Stomach smooth muscle (tissue), 2 donors: ENCODE measurements around the gene NUBP2.
A peak's percentile ranks its signal among the peaks of the same experiment; 100 is the strongest.

ENCODE experiments used
- H3K27ac ChIP-seq: one replicate; pipeline ENCODE4 v1.7.0; 2013; ENCODE audit warnings: mild to moderate bottlenecking, low read length, inconsistent platforms
- H3K27me3 ChIP-seq, 2 donors: one replicate each; pipeline ENCODE4 v1.7.0; 2013; ENCODE audit warnings: low read length in 2 of 2; ENCODE audit not compliant: insufficient read depth in 2 of 2, control insufficient read depth in 1 of 2
- H3K36me3 ChIP-seq, 2 donors: one replicate each; pipeline ENCODE4 v1.7.0; 2013; ENCODE audit warnings: low read length in 2 of 2; ENCODE audit not compliant: control insufficient read depth in 2 of 2, insufficient read depth in 2 of 2
- H3K4me1 ChIP-seq: one replicate; pipeline ENCODE4 v1.7.0; 2013; ENCODE audit warnings: low read length; ENCODE audit not compliant: control insufficient read depth, insufficient read depth
- H3K4me3 ChIP-seq, 2 donors: one replicate each; pipeline ENCODE4 v1.7.0; 2013; ENCODE audit warnings: low read length in 2 of 2
- H3K9ac ChIP-seq, 2 donors: one replicate each; pipeline ENCODE4 v1.7.0; 2013; ENCODE audit warnings: low read length in 2 of 2, mild to moderate bottlenecking in 1 of 2
- H3K9me3 ChIP-seq, 2 donors: one replicate each; pipeline ENCODE4 v1.7.0; 2013; ENCODE audit warnings: low read length in 2 of 2; ENCODE audit not compliant: control insufficient read depth in 2 of 2
- donor health status: healthy.
- donor health status: Pancreatic carcinoma.

Gene NUBP2

GRCh38 chr16:1773703-1774447, 8.9 kb upstream of the NUBP2 start:
- H3K9me3 ChIP-seq = no peaks in the 10 kb centered on the region
- peak overlapping the region; percentile 63 to 90 for H3K4me3 ChIP-seq
- H3K27ac ChIP-seq = peak overlapping the region; percentile 67
- peaks cover 45% of the 10 kb centered on the region for H3K4me1 ChIP-seq
- H3K27me3 ChIP-seq = no peaks in the 10 kb centered on the region
- peaks cover 0 to 12% of the 10 kb centered on the region in 2 donors for H3K36me3 ChIP-seq
- peak overlapping the region; percentile 74 to 78 for H3K9ac ChIP-seq

GRCh38 chr16:1774448-1774780, 8.3 kb upstream of the NUBP2 start:
- Histone ChIP-seq H3K36me3 (peaks cover 0 to 14% of the 10 kb centered on the region in 2 donors), H3K27me3 (no peaks in the 10 kb centered on the region), H3K27ac (no peak overlapping the region), H3K4me1 (peaks cover 44% of the 10 kb centered on the region), H3K9ac (peak overlapping the region in 1 of 2 donors; percentile 5), H3K4me3 (peak overlapping the region in 1 of 2 donors; percentile 90), H3K9me3 (no peaks in the 10 kb centered on the region)

GRCh38 chr16:1775006-1775845, 7.5 kb upstream of the NUBP2 start:
- no peak overlapping the region for H3K4me3 ChIP-seq
- peaks cover 0 to 16% of the 10 kb centered on the region in 2 donors for H3K36me3 ChIP-seq
- H3K27me3 ChIP-seq = no peaks in the 10 kb centered on the region

GRCh38 chr16:1775846-1776671, 6.7 kb upstream of the NUBP2 start:
- H3K9me3 ChIP-seq = no peaks in the 10 kb centered on the region
- peaks cover 37% of the 10 kb centered on the region for H3K4me1 ChIP-seq
- no peak overlapping the region for H3K27ac ChIP-seq
- H3K27me3 ChIP-seq = no peaks in the 10 kb centered on the region
- H3K9ac ChIP-seq = no peak overlapping the region
- peaks cover 0 to 19% of the 10 kb centered on the region in 2 donors for H3K36me3 ChIP-seq
- H3K4me3 ChIP-seq = no peak overlapping the region

More at GRCh38 chr16:1775006-1775845, 7.5 kb upstream of the NUBP2 start:
- no peak overlapping the region for H3K27ac ChIP-seq
- no peak overlapping the region for H3K9ac ChIP-seq
- no peaks in the 10 kb centered on the region for H3K9me3 ChIP-seq
- peaks cover 39% of the 10 kb centered on the region for H3K4me1 ChIP-seq

- Histone ChIP-seq H3K4me3 (no peak overlapping the region), H3K36me3 (peaks cover 0 to 21% of the 10 kb centered on the region in 2 donors), H3K9me3 (no peaks in the 10 kb centered on the region), H3K4me1 (peaks cover 43% of the 10 kb centered on the region), H3K27me3 (no peaks in the 10 kb centered on the region), H3K9ac (no peak overlapping the region), H3K27ac (no peak overlapping the region)
These were observed 6.1 kb upstream of the NUBP2 start for GRCh38 chr16:1776672-1776955.

GRCh38 chr16:1776991-1777374, 5.8 kb upstream of the NUBP2 start:
- Histone ChIP-seq H3K9me3 (no peaks in the 10 kb centered on the region), H3K36me3 (peaks cover 0 to 21% of the 10 kb centered on the region in 2 donors), H3K27ac (no peak overlapping the region), H3K27me3 (no peaks in the 10 kb centered on the region), H3K4me1 (peaks cover 43% of the 10 kb centered on the region), H3K9ac (no peak overlapping the region), H3K4me3 (no peak overlapping the region)

- no peak overlapping the region for H3K4me3 ChIP-seq
- H3K9me3 ChIP-seq = no peaks in the 10 kb centered on the region
- H3K4me1 ChIP-seq = peaks cover 38% of the 10 kb centered on the region
- no peak overlapping the region for H3K9ac ChIP-seq
- no peak overlapping the region for H3K27ac ChIP-seq
- peaks cover 0 to 21% of the 10 kb centered on the region in 2 donors for H3K36me3 ChIP-seq
- H3K27me3 ChIP-seq = no peaks in the 10 kb centered on the region
These were observed 5.2 kb upstream of the NUBP2 start for GRCh38 chr16:1777375-1778199.

- Histone ChIP-seq H3K4me3 (no peak overlapping the region), H3K9ac (no peak overlapping the region), H3K27me3 (no peaks in the 10 kb centered on the region), H3K4me1 (peaks cover 41% of the 10 kb centered on the region), H3K27ac (no peak overlapping the region), H3K9me3 (no peaks in the 10 kb centered on the region), H3K36me3 (peaks cover 0 to 21% of the 10 kb centered on the region in 2 donors)
These were observed 4.3 kb upstream of the NUBP2 start for GRCh38 chr16:1778200-1779179.

GRCh38 chr16:1779234-1779701, 3.5 kb upstream of the NUBP2 start:
- peaks cover 0 to 21% of the 10 kb centered on the region in 2 donors for H3K36me3 ChIP-seq
- H3K9me3 ChIP-seq = no peaks in the 10 kb centered on the region
- peaks cover 40% of the 10 kb centered on the region for H3K4me1 ChIP-seq
- H3K4me3 ChIP-seq = no peak overlapping the region
- no peaks in the 10 kb centered on the region for H3K27me3 ChIP-seq
- H3K27ac ChIP-seq = no peak overlapping the region
- H3K9ac ChIP-seq = no peak overlapping the region
